ENCODE data around the gene RFC1.
"Not testable (repeated sequence)": the region's sequence is repeated elsewhere in the genome, so short reads cannot be mapped to it uniquely, and the experiment has no call there.

RFC1 gene

DNA sequence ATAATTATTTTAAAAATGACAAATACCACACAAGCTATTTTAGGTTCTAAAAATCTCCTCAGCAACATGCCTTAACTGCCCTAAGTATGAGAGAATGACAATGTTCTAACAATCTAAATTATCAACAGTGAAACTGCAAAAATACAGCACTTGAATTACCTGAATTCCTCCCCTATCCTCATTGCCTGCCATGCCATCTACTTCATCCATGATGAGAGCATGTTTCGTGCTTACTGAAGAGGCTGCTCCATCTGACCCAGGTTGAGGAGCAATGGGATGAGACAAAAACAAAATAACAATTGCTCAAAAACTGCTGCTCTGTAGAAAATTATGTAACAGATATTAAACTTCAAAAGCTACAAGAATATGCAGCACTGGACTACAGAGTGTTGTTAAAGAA, 63.3 kb downstream of the RFC1 start:
- FAIRE-seq: no peak

DNA sequence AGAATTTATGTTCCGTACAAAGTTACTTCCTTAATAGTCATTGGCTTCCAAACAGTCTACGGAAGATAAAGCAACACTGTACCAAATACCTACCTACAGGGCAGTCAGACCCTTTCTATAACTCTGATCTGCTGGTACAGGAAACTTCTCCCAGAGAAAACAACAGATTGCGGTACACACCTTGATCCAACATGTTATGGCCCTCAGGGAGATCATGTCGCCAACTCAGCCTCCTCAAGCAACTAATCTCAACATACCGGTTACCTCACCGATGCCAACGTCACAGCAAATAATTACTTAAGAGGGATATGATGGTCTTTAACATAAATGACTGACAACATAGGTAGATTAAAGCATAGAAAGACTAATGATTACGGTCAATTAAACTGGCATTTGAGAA, 70.4 kb downstream of the RFC1 start:
- no peak for FAIRE-seq

GRCh38 chr4:39292433-39292832, 73.7 kb downstream of the RFC1 start:
- FAIRE-seq: not testable (repeated sequence)

- FAIRE-seq: no peak
Observed at GRCh38 chr4:39291686-39292085, 74.5 kb downstream of the RFC1 start.

DNA sequence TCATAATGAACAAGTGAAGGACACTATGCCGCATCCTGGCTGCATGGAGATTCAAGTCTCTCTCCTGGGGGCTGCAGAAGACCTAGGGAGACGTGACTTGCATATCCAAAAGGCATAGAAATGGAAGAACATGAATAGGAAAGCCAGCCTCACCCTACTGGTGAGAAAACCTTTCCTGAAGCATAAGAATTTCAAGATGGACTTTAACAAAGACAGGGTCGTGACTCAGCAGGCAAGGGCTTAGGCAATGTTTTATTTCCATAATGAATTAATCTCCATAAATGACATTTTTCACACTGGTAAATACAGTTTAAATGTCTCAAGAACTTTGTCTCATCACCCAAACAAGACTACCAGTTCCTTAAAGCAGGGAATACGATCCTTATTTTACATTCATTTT, 78.9 kb downstream of the RFC1 start:
- no peak for FAIRE-seq

GRCh38 chr4:39286263-39286662, 79.9 kb downstream of the RFC1 start:
- no peak for FAIRE-seq

DNA sequence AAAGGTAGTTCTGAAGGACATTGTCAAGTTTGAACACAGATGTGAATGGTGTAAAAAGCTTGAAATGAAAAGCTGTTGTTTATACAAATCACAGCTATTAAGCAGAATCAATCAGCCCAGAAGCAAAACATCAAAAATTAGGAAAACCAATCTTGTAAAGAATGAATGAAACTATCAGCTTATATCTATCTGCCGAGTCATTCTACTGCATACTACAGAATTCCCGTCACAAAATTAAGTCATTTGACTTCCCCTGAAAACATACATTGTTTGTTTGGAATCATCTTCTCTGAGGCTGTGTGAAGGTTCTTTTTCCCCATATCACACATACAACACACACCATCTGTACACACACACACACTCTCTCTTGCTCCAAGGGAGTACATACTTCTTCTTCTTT, 80.3 kb downstream of the RFC1 start:
- FAIRE-seq: no peak

- FAIRE-seq: no peak
Observed at GRCh38 chr4:39285111-39285795, 80.9 kb downstream of the RFC1 start.

GRCh38 chr4:39280770-39281169, 85.4 kb downstream of the RFC1 start:
- no peak for FAIRE-seq

- FAIRE-seq: no peak
Observed at GRCh38 chr4:39279416-39279815, 86.7 kb downstream of the RFC1 start.

DNA sequence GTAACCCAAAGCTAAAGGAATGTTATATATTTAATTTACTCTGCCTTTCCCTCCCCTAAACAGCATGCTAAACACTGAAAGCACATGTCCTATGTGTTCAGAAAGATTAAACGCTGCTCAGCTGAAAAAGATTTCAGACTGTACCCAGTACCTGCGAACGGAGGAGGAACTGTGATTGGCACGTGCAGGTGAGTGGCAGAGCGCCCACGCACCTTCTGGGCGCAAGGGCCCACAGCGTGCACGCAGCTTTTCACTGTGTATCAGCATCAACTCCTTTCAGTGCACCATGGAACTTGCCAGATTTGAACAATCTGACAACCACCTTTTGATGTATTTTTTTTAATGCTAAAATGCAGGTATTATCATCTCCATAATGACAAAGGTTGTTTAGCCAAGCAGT, 87.7 kb downstream of the RFC1 start:
- FAIRE-seq: no peak

- FAIRE-seq: not testable (repeated sequence)
Observed at GRCh38 chr4:39277661-39278060, 88.5 kb downstream of the RFC1 start.

GRCh38 chr4:39274503-39274902, 91.7 kb downstream of the RFC1 start:
- FAIRE-seq: no peak

DNA sequence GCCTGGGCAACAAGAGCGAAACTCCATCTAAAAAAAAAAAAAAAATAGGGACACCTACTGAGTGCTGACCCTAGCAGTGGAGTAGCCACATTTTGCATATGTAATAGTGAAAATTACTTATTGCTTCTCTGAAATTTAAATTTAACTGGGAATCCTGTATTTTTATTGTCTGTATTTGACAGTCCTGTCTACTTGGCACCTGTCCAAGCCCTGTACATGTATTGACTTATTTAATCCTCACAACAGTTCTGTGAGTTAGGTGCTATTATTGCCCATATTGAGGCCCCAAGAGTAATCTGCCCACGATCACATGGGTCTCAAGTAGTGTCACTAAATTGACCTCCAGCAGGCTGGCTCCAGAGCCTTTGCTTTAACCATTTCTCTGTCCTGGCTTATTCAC, 102.3 kb downstream of the RFC1 start:
- no peak for FAIRE-seq

- no peak for FAIRE-seq
Observed at GRCh38 chr4:39259571-39260330, 106.4 kb downstream of the RFC1 start.

DNA sequence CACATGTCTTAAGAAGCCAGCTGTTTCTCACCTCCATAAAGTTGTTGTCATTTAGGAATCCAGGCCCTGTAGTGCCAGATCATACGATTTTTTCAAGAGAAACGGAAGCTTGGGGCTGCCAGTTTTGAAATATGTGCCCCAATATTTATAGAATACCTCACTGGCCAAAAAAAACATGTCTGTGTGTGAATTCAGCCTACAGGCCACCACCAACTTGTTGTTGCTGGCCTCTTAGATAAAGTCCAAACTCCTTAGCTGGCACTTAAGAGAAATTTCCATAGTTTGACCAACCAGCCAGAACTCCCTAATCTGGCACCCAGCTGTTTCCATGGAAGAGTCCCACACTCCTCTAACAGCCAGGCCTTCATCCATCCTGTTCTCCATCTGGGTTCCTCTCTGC, 109.7 kb downstream of the RFC1 start:
- FAIRE-seq: no peak

GRCh38 chr4:39255871-39256270, 110.3 kb downstream of the RFC1 start:
- FAIRE-seq: no peak

DNA sequence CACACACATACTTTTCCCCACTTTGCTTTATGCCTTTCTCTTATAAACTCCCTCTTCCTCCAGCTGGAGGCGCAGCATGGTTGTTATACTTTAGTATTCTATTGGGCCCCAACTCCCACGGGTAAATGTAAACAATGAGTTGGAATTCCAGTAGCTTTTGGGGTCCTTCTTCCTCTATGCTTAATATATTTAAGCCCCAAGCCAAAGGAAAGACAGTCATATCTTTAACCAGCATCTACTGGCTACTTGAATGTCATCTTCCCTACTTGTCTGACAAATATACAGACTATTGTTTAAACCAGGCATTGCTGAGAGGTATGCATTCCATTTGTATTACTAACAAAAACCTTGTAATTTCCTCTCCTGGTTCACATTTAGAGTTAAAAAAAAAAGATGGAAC, 110.9 kb downstream of the RFC1 start:
- FAIRE-seq: peak; percentile 80

DNA sequence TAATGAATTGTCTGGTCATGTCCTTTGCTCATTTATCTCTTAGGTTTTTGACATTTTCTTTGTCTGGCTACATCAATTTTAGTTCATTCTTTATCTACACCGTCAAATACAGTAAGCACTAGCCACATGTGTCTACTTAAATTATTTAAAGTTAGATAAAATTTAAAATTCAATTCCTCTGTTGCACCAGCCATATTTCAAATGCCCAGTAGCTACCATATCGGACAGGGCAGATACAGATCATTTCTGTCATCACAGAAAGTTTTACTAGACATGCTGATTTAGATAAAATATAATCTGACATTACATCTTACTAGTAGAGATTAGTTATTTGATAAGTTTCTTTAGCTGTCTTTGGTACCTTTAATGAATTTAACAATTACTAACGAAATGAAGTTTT, 122.7 kb downstream of the RFC1 start:
- no peak for FAIRE-seq

All from TTC549 (cell line).